ENCODE results near the gene RAB11FIP3.

The RAB11FIP3 gene

GRCh38 chr16:563072-563644 lies 137.7 kb downstream of the RAB11FIP3 start:
- no peak for TF ChIP-seq CTCF (IDR thresholded peaks at IDR 0.05; ENCODE audit: borderline replicate concordance, insufficient read depth, low read depth, low read length)
- H3K4me3 ChIP-seq (ENCODE audit: low read depth, low read length): no peak overlapping the region

GRCh38 chr16:564690-565418 lies 139.4 kb downstream of the RAB11FIP3 start:
- no peak for TF ChIP-seq CTCF (IDR thresholded peaks at IDR 0.05; ENCODE audit: borderline replicate concordance, insufficient read depth, low read depth, low read length)
- H3K4me3 ChIP-seq (ENCODE audit: low read depth, low read length): no peak overlapping the region

- H3K4me3 ChIP-seq (ENCODE audit: low read depth, low read length): no peak overlapping the region
- TF ChIP-seq CTCF (IDR thresholded peaks at IDR 0.05; ENCODE audit: borderline replicate concordance, insufficient read depth, low read depth, low read length): no peak
These were observed 140.2 kb downstream of the RAB11FIP3 start for GRCh38 chr16:565419-566330.

GRCh38 chr16:566475-567372 lies 141.3 kb downstream of the RAB11FIP3 start, which contains the start of gene NHLRC4:
TSS of gene NHLRC4 (plus strand) at chr16:567005. CDS start at chr16:568048, 1,043 bp downstream.
- H3K4me3 ChIP-seq (ENCODE audit: low read depth, low read length): peak within 1 kb of the TSS; percentile 38
- no peak for TF ChIP-seq CTCF (IDR thresholded peaks at IDR 0.05; ENCODE audit: borderline replicate concordance, insufficient read depth, low read depth, low read length)

GRCh38 chr16:567373-568256 lies 142.2 kb downstream of the RAB11FIP3 start:
- no peak for TF ChIP-seq CTCF (IDR thresholded peaks at IDR 0.05; ENCODE audit: borderline replicate concordance, insufficient read depth, low read depth, low read length)
- peak overlapping the region; percentile 38 for H3K4me3 ChIP-seq (ENCODE audit: low read depth, low read length)
